K562 (cell line): ENCODE data around the gene MAP1LC3A. TPM values are rescaled to one million over a fixed set of nuclear protein-coding genes. Genes with fewer than 3 reads are reported as not detected.
A peak's percentile ranks its signal among the peaks of the same experiment; 100 is the strongest.

Experiments used
- ATAC-seq: fragments of 200-7000 bp; cut with Tn5 transposase; 3 replicates; pipeline ENCODE4 v1.9.1; 2020; ENCODE audit warnings: moderate library complexity
- BruUV-seq: library from RNA; stranded (reverse); fragments of 400-500 nt; replicated peaks from 2 replicates; lab custom pipeline; 2021; lab: Mats Ljungman, UMichigan
- CTCF ChIA-PET: fragments of 300-600 bp; formaldehyde crosslinking; extraction: SDS; loops from one replicate; lab custom pipeline; 2021; ENCODE audit warnings: low intra/inter-chr PET ratio; lab: Yijun Ruan, JAX
- POLR2A ChIA-PET: fragments of 300-600, 350-650 bp; sonication (Branson Sonifier 250); formaldehyde crosslinking; extraction: SDS; loops from one replicate; lab custom pipeline; 2021; ENCODE audit warnings: antibody characterized with exemption, inconsistent platforms; lab: Yijun Ruan, JAX
- DNase-seq, 4 experiments: peaks; one replicate each; pipeline versions ENCODE4 v3.0.0 to v3.0.0-alpha.2; 2011 to 2018; ENCODE audit warnings: low spot score in 3 of 4, mixed read lengths in 3 of 4; ENCODE audit errors: extremely low read depth in 1 of 4
- FAIRE-seq: peaks from 2 replicates; lab custom pipeline; 2011; peaks lifted over from hg19 to GRCh38; lab: Jason Lieb, UNC
- H2AFZ ChIP-seq: 2 replicates; pipeline ENCODE4 v1.6.0; 2011; ENCODE audit warnings: low read depth, low read length, control low read depth, inconsistent platforms
- H3K27ac ChIP-seq: fragments of 200-600 bp; 3 replicates; pipeline ENCODE4 v1.8.0; 2011; ENCODE audit warnings: low read depth, mild to moderate bottlenecking, control low read depth, inconsistent platforms, low read length, moderate library complexity, mixed read lengths; ENCODE audit errors: extremely low read depth
- H3K27me3 ChIP-seq, 2 experiments: fragments of 300-600 bp in 1 of 2; 2 replicates in 1 of 2; 3 replicates in 1 of 2; pipeline versions ENCODE4 v1.6.0 to v1.8.0; 2011; ENCODE audit warnings: inconsistent platforms in 2 of 2, low read length in 2 of 2, mild to moderate bottlenecking in 1 of 2, mixed read lengths in 1 of 2, moderate library complexity in 1 of 2; ENCODE audit not compliant: control insufficient read depth in 2 of 2, insufficient read depth in 2 of 2
- H3K36me3 ChIP-seq: fragments of 300-600 bp; 3 replicates; pipeline ENCODE4 v1.8.0; 2011; ENCODE audit warnings: mild to moderate bottlenecking, low read length, inconsistent platforms; ENCODE audit not compliant: control insufficient read depth, insufficient read depth
- H3K4me1 ChIP-seq, 2 experiments: fragments of 200-600 bp in 1 of 2; replicated peaks in 1 of 2; 2 replicates in 1 of 2; 3 replicates in 1 of 2; pipeline versions ENCODE4 v1.5.1 to v1.8.0; 2011; ENCODE audit warnings: inconsistent platforms in 2 of 2, low read length in 2 of 2, mild to moderate bottlenecking in 1 of 2, mixed read lengths in 1 of 2, moderate library complexity in 1 of 2; ENCODE audit not compliant: control insufficient read depth in 2 of 2, insufficient read depth in 2 of 2
- H3K4me2 ChIP-seq: 2 replicates; pipeline ENCODE4 v1.6.1; 2011; ENCODE audit warnings: low read length, control low read depth, inconsistent platforms, mixed read lengths; ENCODE audit not compliant: insufficient read depth
- H3K4me3 ChIP-seq: fragments of 200-600 bp; sonication (generic), shearing (Covaris generic); 2 replicates; pipeline ENCODE4 v1.5.1; 2016; ENCODE audit warnings: control low read depth, inconsistent platforms
- H3K79me2 ChIP-seq: fragments of 200-600 bp; 3 replicates; pipeline ENCODE4 v1.8.0; 2011; ENCODE audit warnings: low read length, inconsistent platforms; ENCODE audit not compliant: control insufficient read depth, insufficient read depth
- H3K9ac ChIP-seq, 2 experiments: 2 replicates each; pipeline versions ENCODE4 v1.6.0 to v1.6.1; 2011; ENCODE audit warnings: low read depth in 2 of 2, low read length in 2 of 2, control low read depth in 1 of 2, inconsistent platforms in 1 of 2, mild to moderate bottlenecking in 1 of 2, mixed read lengths in 1 of 2; ENCODE audit not compliant: insufficient read depth in 1 of 2
- H3K9me1 ChIP-seq: one replicate; pipeline ENCODE4 v1.6.0; 2011; ENCODE audit warnings: inconsistent platforms, mild to moderate bottlenecking, low read length, moderate library complexity; ENCODE audit not compliant: control insufficient read depth, insufficient read depth
- H3K9me3 ChIP-seq: replicated peaks from 2 replicates; pipeline ENCODE4 v1.5.1; 2011; ENCODE audit warnings: low read depth, low read length, inconsistent platforms; ENCODE audit not compliant: control insufficient read depth, insufficient read depth
- H4K20me1 ChIP-seq: replicated peaks from 2 replicates; pipeline ENCODE4 v1.6.1; 2011; ENCODE audit warnings: low read length, inconsistent platforms, mixed read lengths; ENCODE audit not compliant: control insufficient read depth, insufficient read depth
- RAD21 ChIP-seq, 2 experiments: fragments of 250-450 bp in 1 of 2; fragments of 450-650 bp in 1 of 2; sonication (Bioruptor Pico) in 1 of 2; formaldehyde crosslinking in 1 of 2; IDR thresholded peaks in 1 of 2; conservative IDR thresholded peaks in 1 of 2; 2 replicates each; pipeline versions ENCODE4 v1.4.0 to v1.8.0; 2020 to 2022; ENCODE audit warnings: mild to moderate bottlenecking in 2 of 2, moderate library complexity in 1 of 2
- RBM25 ChIP-seq: fragments of 200-400 bp; formaldehyde crosslinking; IDR thresholded peaks from 2 replicates; pipeline ENCODE4 v1.6.1; 2018; ENCODE audit warnings: low read length, low read depth, moderate library complexity; ENCODE audit not compliant: severe bottlenecking
- RBM34 ChIP-seq: fragments of 200-400 bp; formaldehyde crosslinking; IDR thresholded peaks from 2 replicates; pipeline ENCODE4 v1.6.1; 2018; ENCODE audit warnings: low read length, borderline replicate concordance; ENCODE audit not compliant: insufficient read depth
- RCOR1 ChIP-seq, 2 experiments: IDR thresholded peaks; 2 replicates each; pipeline ENCODE4 v1.6.1; 2012; ENCODE audit warnings: low read depth in 2 of 2, low read length in 2 of 2, borderline replicate concordance in 1 of 2, improper control_type of control experiment in 1 of 2
- SMARCB1 ChIP-seq: IDR thresholded peaks from 2 replicates; pipeline ENCODE4 v1.6.1; 2011; ENCODE audit warnings: improper control_type of control experiment, low read depth; ENCODE audit not compliant: insufficient read length
- SREBF2 ChIP-seq: sonication (generic); formaldehyde crosslinking; IDR thresholded peaks from 2 replicates; pipeline ENCODE4 v1.4.0; 2020; ENCODE audit warnings: mild to moderate bottlenecking, missing genetic modification reagents
- ZBTB17 ChIP-seq: fragments of 450-650 bp; formaldehyde crosslinking; IDR thresholded peaks from 2 replicates; pipeline ENCODE4 v1.4.0; 2020; ENCODE audit warnings: mild to moderate bottlenecking
- ZNF124 ChIP-seq: sonication (generic); formaldehyde crosslinking; IDR thresholded peaks from 2 replicates; pipeline ENCODE4 v1.8.1; 2022; ENCODE audit warnings: missing genetic modification reagents
- WGBS: fragments of 100-300 bp; shearing (Covaris generic); methylation state at CpG from one replicate; pipeline ENCODE4 v1.1.6; 2016; ENCODE audit warnings: low coverage, mixed read lengths; ENCODE audit not compliant: insufficient coverage; ENCODE audit errors: missing lambda C conversion rate; 5-methylcytosine and 5-hydroxymethylcytosine counted together
- in situ Hi-C: fragments of 300-500 bp; cut with MboI; formaldehyde crosslinking; loops from 4 replicates; pipeline ENCODE4 v1.15.0; 2018; ENCODE audit warnings: inconsistent platforms, mixed read lengths
- intact Hi-C: fragments of 100-400 bp; cut with micrococcal nuclease; formaldehyde crosslinking; loops from 2 replicates; pipeline ENCODE4 v1.14.2; 2022
- polyA plus RNA-seq, 8 experiments: library from polyadenylated mRNA; depleted of rRNA in 4 of 8; stranded (reverse) in 5 of 8; unstranded in 3 of 8; fragments of >200 nt; fragmentation: Nextera tagmentation in 2 of 8; fragmentation: Illumina TruSeq in 1 of 8; extraction: Ambion mirVana in 2 of 8; extraction: Trizol in 1 of 8; gene quantifications; 2 replicates each; pipeline versions ENCODE4 v1.2.1 to v1.2.3, GENCODE V29; 2011 to 2014; ENCODE audit warnings: inconsistent platforms in 1 of 8, missing spikeins in 1 of 8
- total RNA-seq, 7 experiments: library from RNA; depleted of rRNA in 6 of 7; stranded (reverse); fragments of >200 nt in 6 of 7; fragmentation: Illumina TruSeq in 2 of 7; extraction: Trizol in 2 of 7; gene quantifications; 2 replicates each; pipeline versions ENCODE4 v1.2.1 to v1.2.3, GENCODE V29; 2011 to 2021; ENCODE audit warnings: low replicate concordance in 1 of 7
- TF ChIP-seq, protein P1 (sequence below): sonication (generic); formaldehyde crosslinking; IDR thresholded peaks from 2 replicates; pipeline ENCODE4 v1.8.1; 2023; ENCODE audit warnings: mild to moderate bottlenecking, missing genetic modification reagents
- TF ChIP-seq, protein P2 (sequence below), 3 experiments: IDR thresholded peaks in 2 of 3; conservative IDR thresholded peaks in 1 of 3; 2 replicates each; pipeline ENCODE4 v1.5.1; 2011 to 2012; ENCODE audit warnings: low read length in 3 of 3, mild to moderate bottlenecking in 3 of 3, control low read depth in 2 of 3, improper control_type of control experiment in 1 of 3, inconsistent platforms in 1 of 3, low read depth in 1 of 3, mixed read lengths in 1 of 3, moderate library complexity in 1 of 3; ENCODE audit not compliant: insufficient read depth in 2 of 3
- TF ChIP-seq, protein P3 (sequence below): fragments of 200-800 bp; sonication (Bioruptor generic); IDR thresholded peaks from 2 replicates; pipeline ENCODE4 v1.6.1; 2017; ENCODE audit warnings: missing genetic modification characterization, missing compliant biosample characterization
- TF ChIP-seq, protein P4 (sequence below): sonication (generic); formaldehyde crosslinking; IDR thresholded peaks from 2 replicates; pipeline ENCODE4 v1.4.0; 2020; ENCODE audit warnings: mild to moderate bottlenecking, missing genetic modification reagents

Gene MAP1LC3A
- total and polyA plus RNA-seq, 9 of the 15 experiments (the other 6 are each of a cell fraction or from before 2014, with no cell fraction given), result 0.27 to 0.38 TPM; not detected in 7

DNA sequence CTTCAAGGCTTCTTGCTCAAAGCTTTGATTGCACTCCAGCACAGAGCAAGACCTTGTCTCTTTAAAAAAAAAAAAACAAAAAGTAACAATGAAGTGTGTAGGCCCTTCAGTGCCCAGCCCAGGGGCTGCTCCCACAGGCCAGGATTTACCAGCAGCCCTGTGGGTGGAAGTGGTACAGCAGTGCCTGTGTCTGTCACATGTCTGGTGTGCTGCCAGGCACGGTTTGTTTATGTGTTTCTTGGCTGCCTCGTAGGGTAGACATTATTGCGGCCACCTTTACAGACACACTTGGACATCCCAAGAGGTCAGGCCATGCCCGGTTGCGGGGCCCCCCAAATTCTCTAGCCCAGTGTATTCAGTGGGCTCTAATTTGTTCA is 29.6 kb upstream of the MAP1LC3A start (continued):
- TF ChIP-seq RAD21 (CRISPR knock-in tag; conservative IDR thresholded peaks at IDR 0.05 in 1 of 2, IDR thresholded peaks at IDR 0.05 in 1 of 2) (no peak), ZBTB17 (CRISPR knock-in tag) (no peak), RBM34 (no peak)
- TF ChIP-seq, protein P1, sequence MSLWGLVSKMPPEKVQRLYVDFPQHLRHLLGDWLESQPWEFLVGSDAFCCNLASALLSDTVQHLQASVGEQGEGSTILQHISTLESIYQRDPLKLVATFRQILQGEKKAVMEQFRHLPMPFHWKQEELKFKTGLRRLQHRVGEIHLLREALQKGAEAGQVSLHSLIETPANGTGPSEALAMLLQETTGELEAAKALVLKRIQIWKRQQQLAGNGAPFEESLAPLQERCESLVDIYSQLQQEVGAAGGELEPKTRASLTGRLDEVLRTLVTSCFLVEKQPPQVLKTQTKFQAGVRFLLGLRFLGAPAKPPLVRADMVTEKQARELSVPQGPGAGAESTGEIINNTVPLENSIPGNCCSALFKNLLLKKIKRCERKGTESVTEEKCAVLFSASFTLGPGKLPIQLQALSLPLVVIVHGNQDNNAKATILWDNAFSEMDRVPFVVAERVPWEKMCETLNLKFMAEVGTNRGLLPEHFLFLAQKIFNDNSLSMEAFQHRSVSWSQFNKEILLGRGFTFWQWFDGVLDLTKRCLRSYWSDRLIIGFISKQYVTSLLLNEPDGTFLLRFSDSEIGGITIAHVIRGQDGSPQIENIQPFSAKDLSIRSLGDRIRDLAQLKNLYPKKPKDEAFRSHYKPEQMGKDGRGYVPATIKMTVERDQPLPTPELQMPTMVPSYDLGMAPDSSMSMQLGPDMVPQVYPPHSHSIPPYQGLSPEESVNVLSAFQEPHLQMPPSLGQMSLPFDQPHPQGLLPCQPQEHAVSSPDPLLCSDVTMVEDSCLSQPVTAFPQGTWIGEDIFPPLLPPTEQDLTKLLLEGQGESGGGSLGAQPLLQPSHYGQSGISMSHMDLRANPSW (CRISPR knock-in tag), result no peak

DNA sequence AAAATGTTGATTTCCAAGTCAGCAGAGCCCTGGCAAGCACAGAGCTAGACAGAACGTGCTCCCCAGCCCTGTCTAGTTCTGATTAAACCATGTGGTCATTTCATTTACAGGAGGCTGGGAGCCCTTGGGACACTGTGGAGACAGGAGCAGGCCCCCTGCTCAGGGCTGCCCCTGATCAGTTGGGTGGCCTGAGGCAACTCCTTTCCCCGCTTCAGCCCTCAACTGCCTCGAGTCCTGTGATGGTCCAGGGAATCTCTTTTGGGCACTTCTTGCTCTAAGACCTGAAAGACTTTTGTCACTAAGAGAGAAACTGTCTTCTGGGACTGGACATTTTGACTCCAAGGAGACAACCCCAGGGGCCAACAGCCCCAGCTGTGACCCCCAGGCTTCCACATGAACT is 28.8 kb upstream of the MAP1LC3A start:
- BruUV-seq, result no TSS peak
- Histone ChIP-seq H2AFZ (no peak overlapping the region), H3K36me3 (peaks cover 79% of the 10 kb centered on the region), H3K9me3 (no peaks in the 10 kb centered on the region; the same call in 1 of the 2 replicates), H3K4me1 (peaks cover 11 to 12% of the 10 kb centered on the region in 2 experiments), H3K4me3 (no peak overlapping the region), H3K9ac (peak overlapping the region in 1 of 2 experiments; percentile 36; a peak in 1 of 4 replicates), H4K20me1 (peaks cover 12% of the 10 kb centered on the region; the same call in 1 of the 2 replicates), H3K27me3 (no peaks in the 10 kb centered on the region), H3K27ac (no peak overlapping the region), H3K4me2 (no peak overlapping the region), H3K79me2 (peaks cover 16% of the 10 kb centered on the region), H3K9me1 (no peaks in the 10 kb centered on the region)
- in situ Hi-C loops (loop anchor here (10.0 kb wide), 2 partner anchors 175 to 335 kb away; partner anchors contain the start of gene TP53INP2), intact Hi-C loops (no loop called here)
- FAIRE-seq (no peak), ATAC-seq (no peak), DNase-seq (no peak)
- ChIA-PET CTCF (no interaction called here), POLR2A (interaction anchor here (0.6 to 1.3 kb wide), 3 partner anchors 180 to 444 kb away, joined by 3 to 4 read pairs (median 3); no protein-coding TSS in a partner anchor)
- 88% methylated on average over 3 of the region's 3 CpGs for WGBS
- TF ChIP-seq, protein P2, sequence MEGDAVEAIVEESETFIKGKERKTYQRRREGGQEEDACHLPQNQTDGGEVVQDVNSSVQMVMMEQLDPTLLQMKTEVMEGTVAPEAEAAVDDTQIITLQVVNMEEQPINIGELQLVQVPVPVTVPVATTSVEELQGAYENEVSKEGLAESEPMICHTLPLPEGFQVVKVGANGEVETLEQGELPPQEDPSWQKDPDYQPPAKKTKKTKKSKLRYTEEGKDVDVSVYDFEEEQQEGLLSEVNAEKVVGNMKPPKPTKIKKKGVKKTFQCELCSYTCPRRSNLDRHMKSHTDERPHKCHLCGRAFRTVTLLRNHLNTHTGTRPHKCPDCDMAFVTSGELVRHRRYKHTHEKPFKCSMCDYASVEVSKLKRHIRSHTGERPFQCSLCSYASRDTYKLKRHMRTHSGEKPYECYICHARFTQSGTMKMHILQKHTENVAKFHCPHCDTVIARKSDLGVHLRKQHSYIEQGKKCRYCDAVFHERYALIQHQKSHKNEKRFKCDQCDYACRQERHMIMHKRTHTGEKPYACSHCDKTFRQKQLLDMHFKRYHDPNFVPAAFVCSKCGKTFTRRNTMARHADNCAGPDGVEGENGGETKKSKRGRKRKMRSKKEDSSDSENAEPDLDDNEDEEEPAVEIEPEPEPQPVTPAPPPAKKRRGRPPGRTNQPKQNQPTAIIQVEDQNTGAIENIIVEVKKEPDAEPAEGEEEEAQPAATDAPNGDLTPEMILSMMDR (IDR thresholded peaks at IDR 0.05 in 2 of 3, conservative IDR thresholded peaks at IDR 0.05 in 1 of 3; ENCODE audit: insufficient read depth in 2 of 3, low read depth in 1 of 3, low read length in 3 of 3), result no peak
- TF ChIP-seq, protein P3, sequence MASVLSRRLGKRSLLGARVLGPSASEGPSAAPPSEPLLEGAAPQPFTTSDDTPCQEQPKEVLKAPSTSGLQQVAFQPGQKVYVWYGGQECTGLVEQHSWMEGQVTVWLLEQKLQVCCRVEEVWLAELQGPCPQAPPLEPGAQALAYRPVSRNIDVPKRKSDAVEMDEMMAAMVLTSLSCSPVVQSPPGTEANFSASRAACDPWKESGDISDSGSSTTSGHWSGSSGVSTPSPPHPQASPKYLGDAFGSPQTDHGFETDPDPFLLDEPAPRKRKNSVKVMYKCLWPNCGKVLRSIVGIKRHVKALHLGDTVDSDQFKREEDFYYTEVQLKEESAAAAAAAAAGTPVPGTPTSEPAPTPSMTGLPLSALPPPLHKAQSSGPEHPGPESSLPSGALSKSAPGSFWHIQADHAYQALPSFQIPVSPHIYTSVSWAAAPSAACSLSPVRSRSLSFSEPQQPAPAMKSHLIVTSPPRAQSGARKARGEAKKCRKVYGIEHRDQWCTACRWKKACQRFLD, result no peak
- no peak for TF ChIP-seq SREBF2 (CRISPR knock-in tag)
- no peak for TF ChIP-seq SMARCB1
- TF ChIP-seq, protein P4, sequence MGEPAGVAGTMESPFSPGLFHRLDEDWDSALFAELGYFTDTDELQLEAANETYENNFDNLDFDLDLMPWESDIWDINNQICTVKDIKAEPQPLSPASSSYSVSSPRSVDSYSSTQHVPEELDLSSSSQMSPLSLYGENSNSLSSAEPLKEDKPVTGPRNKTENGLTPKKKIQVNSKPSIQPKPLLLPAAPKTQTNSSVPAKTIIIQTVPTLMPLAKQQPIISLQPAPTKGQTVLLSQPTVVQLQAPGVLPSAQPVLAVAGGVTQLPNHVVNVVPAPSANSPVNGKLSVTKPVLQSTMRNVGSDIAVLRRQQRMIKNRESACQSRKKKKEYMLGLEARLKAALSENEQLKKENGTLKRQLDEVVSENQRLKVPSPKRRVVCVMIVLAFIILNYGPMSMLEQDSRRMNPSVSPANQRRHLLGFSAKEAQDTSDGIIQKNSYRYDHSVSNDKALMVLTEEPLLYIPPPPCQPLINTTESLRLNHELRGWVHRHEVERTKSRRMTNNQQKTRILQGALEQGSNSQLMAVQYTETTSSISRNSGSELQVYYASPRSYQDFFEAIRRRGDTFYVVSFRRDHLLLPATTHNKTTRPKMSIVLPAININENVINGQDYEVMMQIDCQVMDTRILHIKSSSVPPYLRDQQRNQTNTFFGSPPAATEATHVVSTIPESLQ, result no peak
- TF ChIP-seq ZNF124 (CRISPR knock-in tag), result no peak
- no peak for TF ChIP-seq RBM25
- no peak for TF ChIP-seq RCOR1 (IDR thresholded peaks at IDR 0.05; ENCODE audit: borderline replicate concordance in 1 of 2, low read depth in 2 of 2, low read length in 2 of 2)
